ENCODE measurements around the gene CACNA1G. TPM values are rescaled to one million over a fixed set of nuclear protein-coding genes. Genes with fewer than 3 reads are reported as not detected.

The CACNA1G gene
- total and polyA plus RNA-seq, 2 experiments from 2014 or later = 3.5 to 4.8 TPM

GRCh38 chr17:50520483-50520882 lies 40.0 kb upstream of the CACNA1G start:
- no peaks in the 10 kb centered on the region for H3K4me1 ChIP-seq (ENCODE audit: insufficient read depth)
- no peaks in the 10 kb centered on the region for H4K20me1 ChIP-seq (ENCODE audit: insufficient read depth, poor library complexity, severe bottlenecking)
- no peak overlapping the region for H3K4me2 ChIP-seq
- H3K27me3 ChIP-seq = no peaks in the 10 kb centered on the region
- no peaks in the 10 kb centered on the region for H3K9me3 ChIP-seq (ENCODE audit: low read depth)
- no peaks in the 10 kb centered on the region for H3K79me2 ChIP-seq
- no peak overlapping the region for H3K27ac ChIP-seq
- no peaks in the 10 kb centered on the region for H3K36me3 ChIP-seq (replicated peaks; ENCODE audit: insufficient read depth, low read depth)
- no peak for DNase-seq (ENCODE audit: low spot score)
- H3K4me3 ChIP-seq = no peak overlapping the region
- TF ChIP-seq EZH2 (IDR thresholded peaks at IDR 0.05; ENCODE audit: borderline replicate concordance) = no peak
- TF ChIP-seq, protein P1, sequence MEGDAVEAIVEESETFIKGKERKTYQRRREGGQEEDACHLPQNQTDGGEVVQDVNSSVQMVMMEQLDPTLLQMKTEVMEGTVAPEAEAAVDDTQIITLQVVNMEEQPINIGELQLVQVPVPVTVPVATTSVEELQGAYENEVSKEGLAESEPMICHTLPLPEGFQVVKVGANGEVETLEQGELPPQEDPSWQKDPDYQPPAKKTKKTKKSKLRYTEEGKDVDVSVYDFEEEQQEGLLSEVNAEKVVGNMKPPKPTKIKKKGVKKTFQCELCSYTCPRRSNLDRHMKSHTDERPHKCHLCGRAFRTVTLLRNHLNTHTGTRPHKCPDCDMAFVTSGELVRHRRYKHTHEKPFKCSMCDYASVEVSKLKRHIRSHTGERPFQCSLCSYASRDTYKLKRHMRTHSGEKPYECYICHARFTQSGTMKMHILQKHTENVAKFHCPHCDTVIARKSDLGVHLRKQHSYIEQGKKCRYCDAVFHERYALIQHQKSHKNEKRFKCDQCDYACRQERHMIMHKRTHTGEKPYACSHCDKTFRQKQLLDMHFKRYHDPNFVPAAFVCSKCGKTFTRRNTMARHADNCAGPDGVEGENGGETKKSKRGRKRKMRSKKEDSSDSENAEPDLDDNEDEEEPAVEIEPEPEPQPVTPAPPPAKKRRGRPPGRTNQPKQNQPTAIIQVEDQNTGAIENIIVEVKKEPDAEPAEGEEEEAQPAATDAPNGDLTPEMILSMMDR (IDR thresholded peaks at IDR 0.05; ENCODE audit: poor library complexity) = no peak
- TF ChIP-seq EZH2phosphoT487 (IDR thresholded peaks at IDR 0.05; ENCODE audit: low read depth, severe bottlenecking, unreplicated experiment) = no peak
- H3K9me2 ChIP-seq (replicated peaks; ENCODE audit: insufficient read depth) = no peaks in the 10 kb centered on the region
- no peak overlapping the region for H2AFZ ChIP-seq
- 76% methylated on average over 2 of the region's 2 CpGs for WGBS (ENCODE audit: low lambda C conversion rate, missing lambda C conversion rate)

GRCh38 chr17:50521514-50521913 lies 39.0 kb upstream of the CACNA1G start:
- H3K4me3 ChIP-seq = no peak overlapping the region
- no peaks in the 10 kb centered on the region for H3K36me3 ChIP-seq (replicated peaks; ENCODE audit: insufficient read depth, low read depth)
- H3K27me3 ChIP-seq = no peaks in the 10 kb centered on the region
- H3K4me2 ChIP-seq = no peak overlapping the region
- no peak for DNase-seq (ENCODE audit: low spot score)
- no peak overlapping the region for H3K27ac ChIP-seq
- WGBS (ENCODE audit: low lambda C conversion rate, missing lambda C conversion rate) = 90% methylated on average over 2 of the region's 2 CpGs
- H3K9me3 ChIP-seq (ENCODE audit: low read depth) = no peaks in the 10 kb centered on the region
- TF ChIP-seq EZH2 (IDR thresholded peaks at IDR 0.05; ENCODE audit: borderline replicate concordance) (no peak), EZH2phosphoT487 (IDR thresholded peaks at IDR 0.05; ENCODE audit: low read depth, severe bottlenecking, unreplicated experiment) (no peak)
- TF ChIP-seq, protein P1 (IDR thresholded peaks at IDR 0.05; ENCODE audit: poor library complexity) = no peak
- no peaks in the 10 kb centered on the region for H4K20me1 ChIP-seq (ENCODE audit: insufficient read depth, poor library complexity, severe bottlenecking)
- no peak overlapping the region for H2AFZ ChIP-seq
- H3K79me2 ChIP-seq = no peaks in the 10 kb centered on the region
- no peaks in the 10 kb centered on the region for H3K9me2 ChIP-seq (replicated peaks; ENCODE audit: insufficient read depth)
- H3K4me1 ChIP-seq (ENCODE audit: insufficient read depth) = no peaks in the 10 kb centered on the region

DNA sequence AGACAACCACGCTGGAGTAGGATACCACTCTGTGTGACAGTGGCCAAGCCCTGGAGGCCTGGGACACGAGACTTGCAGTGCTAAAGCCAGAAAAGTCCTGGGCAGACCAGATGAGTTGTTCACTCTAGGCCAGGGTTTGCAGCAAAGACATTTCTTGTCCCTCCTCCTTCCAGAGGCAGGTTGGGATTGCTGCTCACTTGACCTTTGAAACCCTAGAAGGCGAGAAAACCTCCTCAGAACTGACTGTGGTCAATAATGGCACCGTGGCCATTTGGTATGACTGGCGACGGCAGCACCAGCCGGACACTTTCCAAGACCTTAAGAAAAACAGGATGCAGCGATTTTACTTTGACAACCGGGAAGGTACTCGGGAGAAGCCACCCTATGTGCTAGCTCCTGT lies 37.7 kb upstream of the CACNA1G start:
- H3K4me1 ChIP-seq (ENCODE audit: insufficient read depth) = no peaks in the 10 kb centered on the region
- 84% methylated on average over 10 of the region's 10 CpGs for WGBS (ENCODE audit: low lambda C conversion rate, missing lambda C conversion rate)
- DNase-seq (ENCODE audit: low spot score) = no peak

More for the DNA sequence above, 37.7 kb upstream of the CACNA1G start:
- no peaks in the 10 kb centered on the region for H3K9me2 ChIP-seq (replicated peaks; ENCODE audit: insufficient read depth)
- H3K9me3 ChIP-seq (ENCODE audit: low read depth) = no peaks in the 10 kb centered on the region
- H3K27ac ChIP-seq = no peak overlapping the region
- H4K20me1 ChIP-seq (ENCODE audit: insufficient read depth, poor library complexity, severe bottlenecking) = no peaks in the 10 kb centered on the region
- no peak overlapping the region for H3K4me3 ChIP-seq
- no peak overlapping the region for H2AFZ ChIP-seq
- no peaks in the 10 kb centered on the region for H3K79me2 ChIP-seq
- H3K27me3 ChIP-seq = no peaks in the 10 kb centered on the region
- H3K4me2 ChIP-seq = no peak overlapping the region
- TF ChIP-seq, protein P1 (IDR thresholded peaks at IDR 0.05; ENCODE audit: poor library complexity) = no peak
- no peak for TF ChIP-seq EZH2phosphoT487 (IDR thresholded peaks at IDR 0.05; ENCODE audit: low read depth, severe bottlenecking, unreplicated experiment)
- no peak for TF ChIP-seq EZH2 (IDR thresholded peaks at IDR 0.05; ENCODE audit: borderline replicate concordance)
- H3K36me3 ChIP-seq (replicated peaks; ENCODE audit: insufficient read depth, low read depth) = no peaks in the 10 kb centered on the region

Measured in hepatocyte (in vitro differentiated cells).